Esophagus muscularis mucosa (tissue), 4 donors: Measurements from ENCODE around the gene RPL9.

Source experiments
- CTCF ChIP-seq, 3 experiments: fragments of 200-600 bp in 2 of 3; fragments of 450-650 bp in 1 of 3; sonication (generic) in 2 of 3; IDR thresholded peaks; one replicate each; pipeline ENCODE4 v1.5.1; 2017 to 2019; ENCODE audit warnings: antibody characterized with exemption in 3 of 3, mild to moderate bottlenecking in 2 of 3, moderate library complexity in 1 of 3
- EP300 ChIP-seq: sonication (generic); formaldehyde crosslinking; IDR thresholded peaks from one replicate; pipeline ENCODE4 v1.6.1; 2017; ENCODE audit warnings: antibody characterized with exemption
- POLR2A ChIP-seq: fragments of 450-650 bp; IDR thresholded peaks from one replicate; pipeline ENCODE4 v1.6.1; 2017; ENCODE audit warnings: antibody characterized with exemption, moderate library complexity, mild to moderate bottlenecking, low read depth
- POLR2AphosphoS5 ChIP-seq, 2 donors: sonication (generic); formaldehyde crosslinking; IDR thresholded peaks; one replicate each; pipeline ENCODE4 v1.6.1; 2017; ENCODE audit warnings: antibody characterized with exemption in 2 of 2

- TF ChIP-seq CTCF (IDR thresholded peaks at IDR 0.05): no peak
- TF ChIP-seq POLR2A: no peak
- no peak for TF ChIP-seq POLR2AphosphoS5 (IDR thresholded peaks at IDR 0.05)
- no peak for TF ChIP-seq EP300
Observed at GRCh38 chr4:39452860-39453587, 5.7 kb downstream of the RPL9 start.
